GM12892 (cell line): ENCODE measurements around the gene ITGA3.

Experiments
- POLR2A ChIP-seq: IDR thresholded peaks from 2 replicates; pipeline ENCODE4 v1.6.1; 2011; ENCODE audit warnings: low read depth, low read length, control low read depth
- POLR2AphosphoS5 ChIP-seq: IDR thresholded peaks from 2 replicates; pipeline ENCODE4 v1.6.1; 2011; ENCODE audit warnings: low read depth, low read length, control low read depth
- TAF1 ChIP-seq: IDR thresholded peaks from 2 replicates; pipeline ENCODE4 v1.6.1; 2011; ENCODE audit warnings: low read depth, mild to moderate bottlenecking, control low read depth, low read length, borderline replicate concordance

GRCh38 chr17:50103941-50104340, 48.0 kb downstream of the ITGA3 start:
- no peak for TF ChIP-seq POLR2AphosphoS5
- no peak for TF ChIP-seq POLR2A
- TF ChIP-seq TAF1, result no peak
